ENCODE measurements around the gene ARF1. TPM values are rescaled to one million over a fixed set of nuclear protein-coding genes. Genes with fewer than 3 reads are reported as not detected.

Gene ARF1
- polyA plus RNA-seq, 3 donors = 580 to 789 (median 603) TPM

DNA sequence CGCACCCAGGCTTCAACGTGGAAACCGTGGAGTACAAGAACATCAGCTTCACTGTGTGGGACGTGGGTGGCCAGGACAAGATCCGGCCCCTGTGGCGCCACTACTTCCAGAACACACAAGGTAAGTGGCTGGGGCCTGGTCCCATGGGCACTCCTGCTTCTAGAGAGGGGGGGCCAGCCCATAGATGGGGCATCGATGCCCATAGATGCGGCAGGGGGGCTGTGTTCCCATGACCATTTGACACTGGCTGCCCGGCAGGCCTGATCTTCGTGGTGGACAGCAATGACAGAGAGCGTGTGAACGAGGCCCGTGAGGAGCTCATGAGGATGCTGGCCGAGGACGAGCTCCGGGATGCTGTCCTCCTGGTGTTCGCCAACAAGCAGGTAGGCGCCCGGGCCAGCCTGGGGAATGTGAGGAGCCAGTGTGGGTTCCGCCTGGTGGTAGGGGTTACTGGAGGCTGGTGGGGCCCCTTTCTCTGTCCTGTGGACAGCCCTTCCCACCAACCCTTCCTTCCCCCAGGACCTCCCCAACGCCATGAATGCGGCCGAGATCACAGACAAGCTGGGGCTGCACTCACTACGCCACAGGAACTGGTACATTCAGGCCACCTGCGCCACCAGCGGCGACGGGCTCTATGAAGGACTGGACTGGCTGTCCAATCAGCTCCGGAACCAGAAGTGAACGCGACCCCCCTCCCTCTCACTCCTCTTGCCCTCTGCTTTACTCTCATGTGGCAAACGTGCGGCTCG is 15.0 kb downstream of the ARF1 start:
- H3K9me3 ChIP-seq (replicated peaks in 1 of 2; ENCODE audit: control insufficient read depth in 1 of 2, insufficient read depth in 1 of 2, low read length in 2 of 2) = peaks cover 9 to 15% of the 10 kb centered on the region in 2 donors
- no peaks in the 10 kb centered on the region for H3K27me3 ChIP-seq (ENCODE audit: control insufficient read depth in 2 of 2, insufficient read depth in 2 of 2, low read length in 2 of 2)
- Mint-ChIP-seq H3K4me3 (no peak overlapping the region), H3K27ac (peak overlapping the region in 6 of 7 donors; percentile 53 to 79 (median 58)), H3K9me3 (peaks cover 5 to 16% (median 10%) of the 10 kb centered on the region in 7 donors), H3K4me1 (peaks cover 34% of the 10 kb centered on the region), H3K27me3 (ENCODE audit: low read depth in 3 of 3) (peaks cover 0 to 4% (median 3%) of the 10 kb centered on the region in 3 donors), H3K36me3 (peaks cover 46 to 71% of the 10 kb centered on the region in 2 donors)
- H3K4me3 ChIP-seq (replicated peaks in 1 of 3; ENCODE audit: low read depth in 2 of 3, low read length in 3 of 3) = no peak overlapping the region
- peaks cover 20 to 42% of the 10 kb centered on the region in 2 donors for H3K4me1 ChIP-seq (ENCODE audit: control insufficient read depth in 1 of 2, insufficient read depth in 2 of 2, low read length in 2 of 2)
- no peak overlapping the region for H3K4me2 ChIP-seq (replicated peaks; ENCODE audit: extremely low read depth, low read length, poor library complexity, severe bottlenecking)
- H3K36me3 ChIP-seq (replicated peaks in 1 of 2; ENCODE audit: control insufficient read depth in 1 of 2, insufficient read depth in 2 of 2, low read length in 2 of 2) = peaks cover 43 to 79% of the 10 kb centered on the region in 2 donors
- peaks cover 94% of the 10 kb centered on the region for H4K20me1 ChIP-seq (ENCODE audit: insufficient read depth, low read length)
- H3K79me2 ChIP-seq (ENCODE audit: insufficient read depth, low read length) = peaks cover 94% of the 10 kb centered on the region
- no peak overlapping the region for H2AFZ ChIP-seq (ENCODE audit: insufficient read depth, low read depth, low read length, poor library complexity, severe bottlenecking)
- no peak overlapping the region for H3K9ac ChIP-seq (ENCODE audit: insufficient read depth, low read length, poor library complexity, severe bottlenecking)
- 97% methylated on average over 22 of the region's 34 CpGs for WGBS (ENCODE audit: insufficient coverage)
- DNase-seq = peak in 1 of 3 donors; percentile 4
- peak overlapping the region in 1 of 2 donors; percentile 63 for H3K27ac ChIP-seq (ENCODE audit: low read depth in 1 of 2, low read length in 2 of 2)
- TF ChIP-seq, protein P1, sequence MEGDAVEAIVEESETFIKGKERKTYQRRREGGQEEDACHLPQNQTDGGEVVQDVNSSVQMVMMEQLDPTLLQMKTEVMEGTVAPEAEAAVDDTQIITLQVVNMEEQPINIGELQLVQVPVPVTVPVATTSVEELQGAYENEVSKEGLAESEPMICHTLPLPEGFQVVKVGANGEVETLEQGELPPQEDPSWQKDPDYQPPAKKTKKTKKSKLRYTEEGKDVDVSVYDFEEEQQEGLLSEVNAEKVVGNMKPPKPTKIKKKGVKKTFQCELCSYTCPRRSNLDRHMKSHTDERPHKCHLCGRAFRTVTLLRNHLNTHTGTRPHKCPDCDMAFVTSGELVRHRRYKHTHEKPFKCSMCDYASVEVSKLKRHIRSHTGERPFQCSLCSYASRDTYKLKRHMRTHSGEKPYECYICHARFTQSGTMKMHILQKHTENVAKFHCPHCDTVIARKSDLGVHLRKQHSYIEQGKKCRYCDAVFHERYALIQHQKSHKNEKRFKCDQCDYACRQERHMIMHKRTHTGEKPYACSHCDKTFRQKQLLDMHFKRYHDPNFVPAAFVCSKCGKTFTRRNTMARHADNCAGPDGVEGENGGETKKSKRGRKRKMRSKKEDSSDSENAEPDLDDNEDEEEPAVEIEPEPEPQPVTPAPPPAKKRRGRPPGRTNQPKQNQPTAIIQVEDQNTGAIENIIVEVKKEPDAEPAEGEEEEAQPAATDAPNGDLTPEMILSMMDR (IDR thresholded peaks at IDR 0.05) = no peak
- intact Hi-C loops (cut with micrococcal nuclease) = no loop called here

DNA sequence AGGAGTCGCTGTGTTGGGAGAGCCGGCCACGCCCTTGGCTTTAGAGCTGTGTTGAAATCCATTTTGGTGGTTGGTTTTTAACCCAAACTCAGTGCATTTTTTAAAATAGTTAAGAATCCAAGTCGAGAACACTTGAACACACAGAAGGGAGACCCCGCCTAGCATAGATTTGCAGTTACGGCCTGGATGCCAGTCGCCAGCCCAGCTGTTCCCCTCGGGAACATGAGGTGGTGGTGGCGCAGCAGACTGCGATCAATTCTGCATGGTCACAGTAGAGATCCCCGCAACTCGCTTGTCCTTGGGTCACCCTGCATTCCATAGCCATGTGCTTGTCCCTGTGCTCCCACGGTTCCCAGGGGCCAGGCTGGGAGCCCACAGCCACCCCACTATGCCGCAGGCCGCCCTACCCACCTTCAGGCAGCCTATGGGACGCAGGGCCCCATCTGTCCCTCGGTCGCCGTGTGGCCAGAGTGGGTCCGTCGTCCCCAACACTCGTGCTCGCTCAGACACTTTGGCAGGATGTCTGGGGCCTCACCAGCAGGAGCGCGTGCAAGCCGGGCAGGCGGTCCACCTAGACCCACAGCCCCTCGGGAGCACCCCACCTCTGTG is 15.9 kb downstream of the ARF1 start:
- H3K27ac ChIP-seq (ENCODE audit: low read depth in 1 of 2, low read length in 2 of 2) = no peak overlapping the region
- no peak overlapping the region for H3K9ac ChIP-seq (ENCODE audit: insufficient read depth, low read length, poor library complexity, severe bottlenecking)
- WGBS (ENCODE audit: insufficient coverage) = 92% methylated on average over 26 of the region's 28 CpGs
- peaks cover 5 to 16% (median 10%) of the 10 kb centered on the region in 7 donors for H3K9me3 Mint-ChIP-seq
- H3K27ac Mint-ChIP-seq = peak overlapping the region in 2 of 7 donors; percentile 13 to 79
- H3K36me3 ChIP-seq (replicated peaks in 1 of 2; ENCODE audit: control insufficient read depth in 1 of 2, insufficient read depth in 2 of 2, low read length in 2 of 2) = peaks cover 41 to 70% of the 10 kb centered on the region in 2 donors
- peaks cover 9 to 15% of the 10 kb centered on the region in 2 donors for H3K9me3 ChIP-seq (replicated peaks in 1 of 2; ENCODE audit: control insufficient read depth in 1 of 2, insufficient read depth in 1 of 2, low read length in 2 of 2)
- no peaks in the 10 kb centered on the region for H3K27me3 ChIP-seq (ENCODE audit: control insufficient read depth in 2 of 2, insufficient read depth in 2 of 2, low read length in 2 of 2)
- peaks cover 21 to 42% of the 10 kb centered on the region in 2 donors for H3K4me1 ChIP-seq (ENCODE audit: control insufficient read depth in 1 of 2, insufficient read depth in 2 of 2, low read length in 2 of 2)
- peak in 1 of 3 donors; percentile 4 for DNase-seq
- no peak overlapping the region for H2AFZ ChIP-seq (ENCODE audit: insufficient read depth, low read depth, low read length, poor library complexity, severe bottlenecking)
- peaks cover 44 to 67% of the 10 kb centered on the region in 2 donors for H3K36me3 Mint-ChIP-seq
- no peak overlapping the region for H3K4me2 ChIP-seq (replicated peaks; ENCODE audit: extremely low read depth, low read length, poor library complexity, severe bottlenecking)
- H3K79me2 ChIP-seq (ENCODE audit: insufficient read depth, low read length) = peaks cover 87% of the 10 kb centered on the region
- peaks cover 85% of the 10 kb centered on the region for H4K20me1 ChIP-seq (ENCODE audit: insufficient read depth, low read length)
- peaks cover 0 to 4% (median 3%) of the 10 kb centered on the region in 3 donors for H3K27me3 Mint-ChIP-seq (ENCODE audit: low read depth in 3 of 3)
- intact Hi-C loops (cut with micrococcal nuclease) = no loop called here
- H3K4me3 Mint-ChIP-seq = no peak overlapping the region
- no peak overlapping the region for H3K4me3 ChIP-seq (replicated peaks in 1 of 3; ENCODE audit: low read depth in 2 of 3, low read length in 3 of 3)
- TF ChIP-seq, protein P1 (IDR thresholded peaks at IDR 0.05) = no peak
- peaks cover 35% of the 10 kb centered on the region for H3K4me1 Mint-ChIP-seq

All from CD14-positive monocyte (primary cell).